ENCODE results near the gene CFAP45.

GRCh38 chr1:159914252-159915018 is 14.5 kb upstream of the CFAP45 start:
- TF ChIP-seq CTCF (conservative IDR thresholded peaks at IDR 0.05; ENCODE audit: low read length) (no peak), EZH2phosphoT487 (IDR thresholded peaks at IDR 0.05; ENCODE audit: borderline replicate concordance, low read depth, low read length) (no peak)

All from OCI-LY7 (cell line).